ENCODE data around the gene ACOT12.
"Not testable (repeated sequence)": the region's sequence is repeated elsewhere in the genome, so short reads cannot be mapped to it uniquely, and the experiment has no call there.

Gene ACOT12

GRCh38 chr5:81398741-81399140, 4.8 kb upstream of the ACOT12 start:
- DNase-seq, result no peak

GRCh38 chr5:81397176-81397575, 3.2 kb upstream of the ACOT12 start:
- no peak for DNase-seq

- no peak for DNase-seq
Observed at GRCh38 chr5:81395262-81395661, 1.3 kb upstream of the ACOT12 start.

GRCh38 chr5:81393430-81393782, 528 bp downstream of the ACOT12 start:
- no peak for DNase-seq

GRCh38 chr5:81389025-81389424, 4.9 kb downstream of the ACOT12 start:
- no peak for DNase-seq

GRCh38 chr5:81388169-81388568, 5.8 kb downstream of the ACOT12 start:
- no peak for DNase-seq

- DNase-seq, result no peak
Observed at GRCh38 chr5:81383867-81384266, 10.1 kb downstream of the ACOT12 start.

- no peak for DNase-seq
Observed at GRCh38 chr5:81371354-81371876, 22.5 kb downstream of the ACOT12 start.

GRCh38 chr5:81370912-81371311, 23.0 kb downstream of the ACOT12 start:
- DNase-seq, result no peak

- no peak for DNase-seq
Observed at GRCh38 chr5:81365541-81365940, 28.4 kb downstream of the ACOT12 start.

- no peak for DNase-seq
Observed at GRCh38 chr5:81363093-81363871, 30.7 kb downstream of the ACOT12 start.

GRCh38 chr5:81361600-81361999, 32.3 kb downstream of the ACOT12 start:
- no peak for DNase-seq

- DNase-seq, result no peak
Observed at GRCh38 chr5:81360640-81361039, 33.3 kb downstream of the ACOT12 start.

- no peak for DNase-seq
Observed at GRCh38 chr5:81359881-81360280, 34.1 kb downstream of the ACOT12 start.

- no peak for DNase-seq
Observed at GRCh38 chr5:81359108-81359507, 34.8 kb downstream of the ACOT12 start.

GRCh38 chr5:81355291-81356251, 38.4 kb downstream of the ACOT12 start:
- DNase-seq, result no peak

- DNase-seq, result no peak
Observed at GRCh38 chr5:81354093-81354492, 39.8 kb downstream of the ACOT12 start.

- no peak for DNase-seq
Observed at GRCh38 chr5:81353189-81353588, 40.7 kb downstream of the ACOT12 start.

- DNase-seq, result no peak
Observed at GRCh38 chr5:81350507-81350906, 43.4 kb downstream of the ACOT12 start.

- no peak for DNase-seq
Observed at GRCh38 chr5:81349161-81349560, 44.8 kb downstream of the ACOT12 start.

GRCh38 chr5:81345411-81346003, 48.4 kb downstream of the ACOT12 start:
- DNase-seq, result no peak

- no peak for DNase-seq
Observed at GRCh38 chr5:81344736-81345135, 49.2 kb downstream of the ACOT12 start.

GRCh38 chr5:81338213-81338612, 55.7 kb downstream of the ACOT12 start:
- not testable (repeated sequence) for DNase-seq
